RWPE2 (cell line): Measurements from ENCODE around the gene ADA.
A peak's percentile ranks its signal among the peaks of the same experiment; 100 is the strongest.

ENCODE experiments used
- ATAC-seq: fragments of 200-7000 bp; cut with Tn5 transposase; 3 replicates; pipeline ENCODE4 v1.9.1; 2021; ENCODE audit warnings: low read depth
- DNase-seq: peaks from one replicate; pipeline ENCODE4 v3.0.0-alpha.2; 2020; ENCODE audit warnings: low spot score
- H3K27ac ChIP-seq: fragments of 450-650 bp; 2 replicates; pipeline ENCODE4 v1.5.1; 2017; ENCODE audit warnings: mild to moderate bottlenecking; ENCODE audit not compliant: poor library complexity, severe bottlenecking
- H3K27me3 ChIP-seq: fragments of 250-450 bp; sonication (Bioruptor Pico); 2 replicates; pipeline ENCODE4 v1.5.1; 2021; ENCODE audit warnings: mild to moderate bottlenecking, moderate library complexity; ENCODE audit not compliant: insufficient read depth, poor library complexity, severe bottlenecking
- H3K36me3 ChIP-seq: fragments of 250-450 bp; sonication (Bioruptor Pico); 2 replicates; pipeline ENCODE4 v1.5.1; 2020; ENCODE audit warnings: low read depth, mild to moderate bottlenecking, moderate library complexity
- H3K4me1 ChIP-seq: fragments of 250-450 bp; sonication (Bioruptor Pico); 2 replicates; pipeline ENCODE4 v1.5.1; 2021; ENCODE audit warnings: mild to moderate bottlenecking, moderate library complexity; ENCODE audit not compliant: insufficient read depth, poor library complexity, severe bottlenecking
- H3K4me3 ChIP-seq: fragments of 250-450 bp; sonication (Bioruptor Pico); 2 replicates; pipeline ENCODE4 v1.5.1; 2021; ENCODE audit warnings: mild to moderate bottlenecking, moderate library complexity; ENCODE audit not compliant: severe bottlenecking
- H3K9me3 ChIP-seq: fragments of 250-450 bp; sonication (Bioruptor Pico); 2 replicates; pipeline ENCODE4 v1.5.1; 2021; ENCODE audit warnings: mild to moderate bottlenecking, moderate library complexity; ENCODE audit not compliant: severe bottlenecking
- CTCF ChIP-seq: fragments of 450-650 bp; IDR thresholded peaks from one replicate; pipeline ENCODE4 v1.5.1; 2017; ENCODE audit warnings: mild to moderate bottlenecking, moderate library complexity; ENCODE audit not compliant: poor library complexity, severe bottlenecking

ADA gene

GRCh38 chr20:44643596-44644229 lies 7.8 kb downstream of the ADA start:
- no peaks in the 10 kb centered on the region for H3K9me3 ChIP-seq
- peak; percentile 83 for ATAC-seq
- peak overlapping the region; percentile 92 for H3K27ac ChIP-seq
- peaks cover 38% of the 10 kb centered on the region for H3K4me1 ChIP-seq
- no peaks in the 10 kb centered on the region for H3K36me3 ChIP-seq
- TF ChIP-seq CTCF = no peak
- H3K4me3 ChIP-seq = no peak overlapping the region
- peak; percentile 99 for DNase-seq
- no peaks in the 10 kb centered on the region for H3K27me3 ChIP-seq

GRCh38 chr20:44643154-44643519 lies 8.4 kb downstream of the ADA start:
- DNase-seq = no peak
- H3K4me3 ChIP-seq = no peak overlapping the region

GRCh38 chr20:44642203-44643153 lies 9.0 kb downstream of the ADA start:
- DNase-seq (peak; percentile 94), ATAC-seq (peak; percentile 64)
- Histone ChIP-seq H3K36me3 (no peaks in the 10 kb centered on the region), H3K27ac (peak overlapping the region; percentile 92), H3K27me3 (no peaks in the 10 kb centered on the region), H3K9me3 (no peaks in the 10 kb centered on the region), H3K4me1 (peaks cover 38% of the 10 kb centered on the region), H3K4me3 (no peak overlapping the region)
- peak; percentile 49 for TF ChIP-seq CTCF

More at GRCh38 chr20:44643154-44643519, 8.4 kb downstream of the ADA start:
- no peaks in the 10 kb centered on the region for H3K36me3 ChIP-seq
- TF ChIP-seq CTCF = peak; percentile 29
- H3K27ac ChIP-seq = peak overlapping the region; percentile 92
- no peak for ATAC-seq
- H3K27me3 ChIP-seq = no peaks in the 10 kb centered on the region
- H3K4me1 ChIP-seq = peaks cover 38% of the 10 kb centered on the region
- H3K9me3 ChIP-seq = no peaks in the 10 kb centered on the region

GRCh38 chr20:44641325-44641724 lies 10.2 kb downstream of the ADA start:
- no peaks in the 10 kb centered on the region for H3K27me3 ChIP-seq
- no peak for TF ChIP-seq CTCF
- DNase-seq (no peak), ATAC-seq (no peak)
- H3K4me1 ChIP-seq = peaks cover 32% of the 10 kb centered on the region
- no peaks in the 10 kb centered on the region for H3K36me3 ChIP-seq
- H3K9me3 ChIP-seq = no peaks in the 10 kb centered on the region
- no peak overlapping the region for H3K4me3 ChIP-seq
- peak overlapping the region; percentile 92 for H3K27ac ChIP-seq

- Histone ChIP-seq H3K36me3 (peaks cover under 1% of the 10 kb centered on the region), H3K27me3 (no peaks in the 10 kb centered on the region), H3K27ac (peak overlapping the region; percentile 92), H3K9me3 (no peaks in the 10 kb centered on the region), H3K4me1 (peaks cover 32% of the 10 kb centered on the region), H3K4me3 (no peak overlapping the region)
- no peak for ATAC-seq
- no peak for TF ChIP-seq CTCF
- no peak for DNase-seq
Observed at GRCh38 chr20:44640522-44640921, 11.0 kb downstream of the ADA start.
